IPS-20b (cell line): ENCODE results near the gene ARF5.

Experiments
- H3K27ac ChIP-seq: one replicate; pipeline ENCODE4 v1.5.1; 2013; ENCODE audit warnings: low read length
- H3K27me3 ChIP-seq: 2 replicates; pipeline ENCODE4 v1.6.1; 2013; ENCODE audit warnings: mild to moderate bottlenecking, low read length, inconsistent platforms; ENCODE audit not compliant: insufficient read depth
- H3K36me3 ChIP-seq: 2 replicates; pipeline ENCODE4 v1.6.1; 2013; ENCODE audit warnings: low read depth, mild to moderate bottlenecking, inconsistent platforms, low read length, moderate library complexity; ENCODE audit not compliant: insufficient read depth
- H3K4me1 ChIP-seq: 2 replicates; pipeline ENCODE4 v1.6.1; 2013; ENCODE audit warnings: mild to moderate bottlenecking, control low read depth, inconsistent platforms, low read length, moderate library complexity; ENCODE audit not compliant: insufficient read depth
- H3K4me3 ChIP-seq: 2 replicates; pipeline ENCODE4 v1.5.1; 2013; ENCODE audit warnings: mild to moderate bottlenecking, low read length, inconsistent platforms
- H3K9ac ChIP-seq: 2 replicates; pipeline ENCODE4 v1.6.1; 2013; ENCODE audit warnings: low read depth, mild to moderate bottlenecking, inconsistent platforms, low read length, moderate library complexity
- H3K9me3 ChIP-seq: 2 replicates; pipeline ENCODE4 v1.6.1; 2013; ENCODE audit warnings: mild to moderate bottlenecking, low read depth, low read length, inconsistent platforms; ENCODE audit not compliant: insufficient read depth

ARF5 gene

GRCh38 chr7:127618775-127619174, 30.6 kb downstream of the ARF5 start:
- Histone ChIP-seq H3K27ac (no peak overlapping the region), H3K9me3 (no peaks in the 10 kb centered on the region)

GRCh38 chr7:127619681-127620405, 31.6 kb downstream of the ARF5 start:
- peaks cover 80% of the 10 kb centered on the region for H3K27me3 ChIP-seq
- H3K9ac ChIP-seq: no peak overlapping the region
- H3K36me3 ChIP-seq: no peaks in the 10 kb centered on the region
- no peaks in the 10 kb centered on the region for H3K4me1 ChIP-seq
- no peak overlapping the region for H3K27ac ChIP-seq
- H3K9me3 ChIP-seq: no peaks in the 10 kb centered on the region
- H3K4me3 ChIP-seq: peak overlapping the region; percentile 77

More at GRCh38 chr7:127618775-127619174, 30.6 kb downstream of the ARF5 start:
- H3K4me3 ChIP-seq: no peak overlapping the region
- H3K9ac ChIP-seq: no peak overlapping the region
- H3K27me3 ChIP-seq: peaks cover 91% of the 10 kb centered on the region
- H3K4me1 ChIP-seq: no peaks in the 10 kb centered on the region
- no peaks in the 10 kb centered on the region for H3K36me3 ChIP-seq

DNA sequence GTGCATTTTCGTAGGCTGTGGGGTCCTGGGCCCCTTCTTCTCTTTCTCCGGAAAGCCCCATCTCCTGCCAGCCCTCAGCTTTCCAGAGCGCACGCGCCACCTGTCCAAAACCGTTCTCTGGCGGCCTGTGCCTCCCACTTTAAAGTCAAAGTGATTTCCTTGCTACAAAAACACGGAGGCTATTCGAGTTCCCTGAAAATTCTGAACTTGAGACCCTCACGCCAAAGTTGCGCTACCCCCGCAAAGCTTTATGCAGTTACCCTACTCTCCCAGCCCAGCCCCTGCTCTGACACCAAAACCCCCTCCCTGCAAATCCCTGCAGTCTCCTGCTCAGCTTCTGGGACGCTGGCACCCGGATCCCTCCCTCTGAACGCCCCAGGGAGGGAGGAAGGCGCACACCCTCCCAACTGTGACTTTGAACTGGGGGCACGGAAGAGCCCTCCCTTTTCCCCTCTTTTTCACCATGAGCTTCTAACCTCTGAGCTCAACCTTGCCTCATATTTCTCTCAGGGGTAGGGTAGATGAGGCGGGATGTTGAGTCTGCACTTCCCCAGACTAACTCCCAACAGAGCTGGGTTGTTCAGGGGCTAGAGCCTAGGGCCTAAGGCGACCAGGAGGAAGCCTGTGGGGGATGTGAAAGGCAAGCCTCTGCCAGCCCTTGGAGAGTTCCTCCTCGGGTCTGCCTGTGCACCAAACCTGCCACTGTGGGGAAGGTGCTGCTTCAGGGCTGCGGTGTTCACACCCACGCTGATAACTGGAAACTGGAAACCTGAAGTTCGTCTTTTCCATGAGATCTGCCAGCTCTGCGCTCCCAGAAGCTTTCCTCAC, 32.4 kb downstream of the ARF5 start:
- H3K27me3 ChIP-seq: peaks cover 74% of the 10 kb centered on the region

DNA sequence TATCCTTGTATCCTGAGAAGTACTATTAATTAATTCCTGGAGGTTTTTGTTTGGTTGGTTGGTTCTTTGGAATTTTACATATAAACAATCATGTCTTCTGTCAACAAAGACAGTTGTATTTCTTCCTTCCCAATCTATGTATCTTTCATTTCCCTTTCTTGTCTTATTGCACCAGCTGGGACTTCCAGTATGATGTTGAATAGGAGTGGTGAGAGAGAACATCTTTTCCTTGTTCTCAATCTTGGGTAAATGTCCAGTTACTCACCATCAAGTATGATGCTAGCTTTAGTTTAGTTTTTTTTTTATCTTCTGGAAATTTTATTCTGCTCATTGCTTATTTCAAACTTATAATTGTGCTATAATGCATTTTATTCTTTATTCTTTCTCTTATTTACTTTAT, 37.1 kb downstream of the ARF5 start:
- no peak overlapping the region for H3K9ac ChIP-seq
- H3K4me3 ChIP-seq: no peak overlapping the region
- H3K36me3 ChIP-seq: no peaks in the 10 kb centered on the region
- H3K27me3 ChIP-seq: peaks cover 26% of the 10 kb centered on the region
- 0 out of 2 replicates have a peak, but pooled peaks cover 2% of the 10 kb centered on the region for H3K4me1 ChIP-seq
- no peak overlapping the region for H3K27ac ChIP-seq
- no peaks in the 10 kb centered on the region for H3K9me3 ChIP-seq

More for the DNA sequence above, 32.4 kb downstream of the ARF5 start:
- Histone ChIP-seq H3K4me3 (peak overlapping the region; percentile 77), H3K9ac (peak overlapping the region; percentile 50; the same call in 1 of the 2 replicates), H3K9me3 (no peaks in the 10 kb centered on the region), H3K4me1 (no peaks in the 10 kb centered on the region), H3K36me3 (no peaks in the 10 kb centered on the region), H3K27ac (no peak overlapping the region)

DNA sequence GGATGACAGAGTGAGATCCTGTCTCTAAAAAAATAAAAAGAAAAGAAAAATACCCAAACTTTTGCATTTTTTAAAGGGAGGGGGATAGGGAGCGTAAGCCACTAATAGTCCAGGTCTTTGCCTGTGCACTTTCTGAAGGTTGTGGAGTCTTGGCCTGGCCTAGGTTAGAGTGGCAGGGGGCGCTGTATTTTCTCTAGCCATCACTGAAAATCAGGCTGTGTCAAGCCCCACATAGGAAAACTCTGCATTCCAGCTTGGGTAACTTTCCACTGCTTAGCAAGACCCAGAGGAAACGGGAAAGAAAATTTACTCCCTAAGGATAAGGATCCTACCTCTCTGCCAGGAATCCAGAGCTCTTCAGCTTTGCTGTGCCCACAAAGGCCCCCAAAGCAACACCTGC, 40.2 kb downstream of the ARF5 start:
- no peaks in the 10 kb centered on the region for H3K36me3 ChIP-seq
- H3K4me3 ChIP-seq: no peak overlapping the region
- no peaks in the 10 kb centered on the region for H3K9me3 ChIP-seq
- H3K27ac ChIP-seq: no peak overlapping the region
- 0 out of 2 replicates have a peak, but pooled peaks cover 2% of the 10 kb centered on the region for H3K4me1 ChIP-seq
- H3K27me3 ChIP-seq: peaks cover 9% of the 10 kb centered on the region; the same call in 1 of the 2 replicates
- H3K9ac ChIP-seq: no peak overlapping the region

GRCh38 chr7:127629268-127629854, 41.1 kb downstream of the ARF5 start:
- Histone ChIP-seq H3K27ac (no peak overlapping the region), H3K4me3 (peak overlapping the region; percentile 46), H3K9me3 (no peaks in the 10 kb centered on the region), H3K36me3 (no peaks in the 10 kb centered on the region), H3K27me3 (peaks cover 9% of the 10 kb centered on the region; the same call in 1 of the 2 replicates), H3K9ac (no peak overlapping the region), H3K4me1 (0 out of 2 replicates have a peak, but pooled peaks cover 2% of the 10 kb centered on the region)

DNA sequence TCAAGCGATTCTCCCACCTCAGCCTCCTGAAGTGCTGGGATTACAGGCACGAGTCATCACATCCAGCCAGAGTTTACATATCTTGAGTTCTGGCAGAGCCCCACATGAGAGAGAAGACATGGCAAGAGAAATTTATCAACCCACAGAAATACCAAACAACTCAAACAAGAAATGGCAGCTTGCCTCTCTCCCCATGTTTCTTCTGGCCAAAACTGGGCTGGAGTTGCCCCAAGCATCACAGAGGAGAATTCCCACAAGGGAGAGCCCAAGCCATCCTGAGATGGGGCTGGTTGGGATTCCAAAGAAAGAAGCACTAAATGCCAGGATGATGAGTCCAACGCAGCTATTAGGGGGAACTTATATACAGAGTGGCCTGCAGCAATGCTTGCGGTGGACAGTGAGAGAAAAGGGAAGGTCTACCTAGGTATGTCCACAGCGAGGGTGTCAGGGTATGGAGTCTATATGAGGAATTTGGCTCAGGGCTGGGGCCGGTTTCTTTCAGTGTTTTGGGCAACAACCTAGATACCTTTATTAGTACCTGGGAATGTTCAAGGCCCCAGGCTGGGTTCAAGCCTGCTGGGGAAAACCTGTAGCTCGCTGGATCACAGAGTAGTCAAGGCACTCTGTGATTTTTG, 44.2 kb downstream of the ARF5 start:
- Histone ChIP-seq H3K27ac (no peak overlapping the region), H3K9me3 (no peaks in the 10 kb centered on the region), H3K9ac (no peak overlapping the region), H3K36me3 (no peaks in the 10 kb centered on the region), H3K4me3 (no peak overlapping the region), H3K27me3 (peaks cover 9% of the 10 kb centered on the region; the same call in 1 of the 2 replicates), H3K4me1 (0 out of 2 replicates have a peak, but pooled peaks cover 2% of the 10 kb centered on the region)

GRCh38 chr7:127635659-127636285, 47.6 kb downstream of the ARF5 start:
- Histone ChIP-seq H3K27ac (no peak overlapping the region), H3K9ac (no peak overlapping the region), H3K27me3 (peaks cover 9% of the 10 kb centered on the region; the same call in 1 of the 2 replicates), H3K4me1 (no peaks in the 10 kb centered on the region), H3K36me3 (no peaks in the 10 kb centered on the region), H3K9me3 (no peaks in the 10 kb centered on the region), H3K4me3 (no peak overlapping the region)

GRCh38 chr7:127638197-127638596, 50.0 kb downstream of the ARF5 start:
- no peak overlapping the region for H3K9ac ChIP-seq
- no peaks in the 10 kb centered on the region for H3K9me3 ChIP-seq
- no peaks in the 10 kb centered on the region for H3K27me3 ChIP-seq
- no peak overlapping the region for H3K4me3 ChIP-seq
- H3K36me3 ChIP-seq: no peaks in the 10 kb centered on the region
- no peak overlapping the region for H3K27ac ChIP-seq
- no peaks in the 10 kb centered on the region for H3K4me1 ChIP-seq
